H1 (cell line): ENCODE measurements around the gene APEH. TPM values are rescaled to one million over a fixed set of nuclear protein-coding genes. Genes with fewer than 3 reads are reported as not detected.

Experiments
- CTCF ChIA-PET: fragments of 300-600 bp; sonication (Branson Sonifier 250); formaldehyde crosslinking; loops from one replicate; lab custom pipeline; 2021; ENCODE audit not compliant: partially characterized antibody; lab: Charles Lee
- POLR2A ChIA-PET: fragments of 300-600 bp; sonication (Branson Sonifier 250); formaldehyde crosslinking; loops from one replicate; lab custom pipeline; 2021; ENCODE audit warnings: inconsistent platforms; ENCODE audit not compliant: partially characterized antibody; lab: Charles Lee
- DNase-seq, 2 experiments: peaks; one replicate each; pipeline versions ENCODE4 v3.0.0 to v3.0.0-alpha.2; 2010 to 2022; ENCODE audit warnings: low spot score in 2 of 2, low read depth in 1 of 2, mixed read lengths in 1 of 2
- FAIRE-seq: peaks from 2 replicates; lab custom pipeline; 2011; peaks lifted over from hg19 to GRCh38; lab: Jason Lieb, UNC
- H2AFZ ChIP-seq: 2 replicates; pipeline ENCODE4 v1.8.1; 2012; ENCODE audit warnings: low read length, inconsistent platforms
- H2AK5ac ChIP-seq: 2 replicates; pipeline ENCODE4 v1.6.1; 2013; ENCODE audit warnings: low read depth, low read length
- H2BK120ac ChIP-seq: replicated peaks from 2 replicates; pipeline ENCODE3; 2013; ENCODE audit warnings: low read depth, low read length, inconsistent platforms
- H2BK12ac ChIP-seq: 2 replicates; pipeline ENCODE4 v1.6.1; 2013; ENCODE audit warnings: low read depth, low read length
- H2BK15ac ChIP-seq: 2 replicates; pipeline ENCODE4 v1.6.1; 2013; ENCODE audit warnings: low read length
- H2BK20ac ChIP-seq: 2 replicates; pipeline ENCODE4 v1.6.1; 2013; ENCODE audit warnings: low read length
- H2BK5ac ChIP-seq: 2 replicates; pipeline ENCODE4 v1.6.1; 2013; ENCODE audit warnings: low read depth, low read length
- H3K14ac ChIP-seq: 2 replicates; pipeline ENCODE4 v1.6.1; 2013; ENCODE audit warnings: inconsistent platforms; ENCODE audit not compliant: insufficient read length
- H3K18ac ChIP-seq: 2 replicates; pipeline ENCODE4 v1.6.1; 2013; ENCODE audit warnings: low read length; ENCODE audit errors: extremely low read depth
- H3K23ac ChIP-seq: 2 replicates; pipeline ENCODE4 v1.6.1; 2013; ENCODE audit warnings: inconsistent platforms; ENCODE audit not compliant: insufficient read length
- H3K23me2 ChIP-seq: 2 replicates; pipeline ENCODE4 v1.6.1; 2013; ENCODE audit warnings: low read depth, low read length
- H3K27ac ChIP-seq: 2 replicates; pipeline ENCODE4 v1.6.1; 2011; ENCODE audit warnings: low read depth, low read length, inconsistent platforms
- H3K27me3 ChIP-seq, 4 experiments: replicated peaks in 1 of 4; 1 replicate in 1 of 4; 2 replicates in 3 of 4; pipeline versions ENCODE4 v1.6.1 to v1.8.1; 2011 to 2013; ENCODE audit warnings: low read length in 3 of 4, mild to moderate bottlenecking in 3 of 4, inconsistent platforms in 2 of 4, mixed read lengths in 2 of 4, moderate library complexity in 1 of 4; ENCODE audit not compliant: control insufficient read depth in 3 of 4, insufficient read depth in 3 of 4; ENCODE audit errors: extremely low read depth in 1 of 4
- H3K36me3 ChIP-seq, 4 experiments: 2 replicates each; pipeline versions ENCODE4 v1.6.1 to v1.8.1; 2011 to 2013; ENCODE audit warnings: mild to moderate bottlenecking in 4 of 4, low read length in 3 of 4, moderate library complexity in 2 of 4, control low read depth in 1 of 4, inconsistent platforms in 1 of 4; ENCODE audit not compliant: insufficient read depth in 4 of 4, control insufficient read depth in 2 of 4
- H3K4ac ChIP-seq: replicated peaks from 2 replicates; pipeline ENCODE3; 2013; ENCODE audit warnings: low read length, low read depth, mixed read lengths, inconsistent platforms; ENCODE audit not compliant: insufficient read length
- H3K4me1 ChIP-seq, 4 experiments: replicated peaks in 1 of 4; 1 replicate in 1 of 4; 2 replicates in 3 of 4; pipeline versions ENCODE4 v1.6.1 to v1.8.1; 2011 to 2013; ENCODE audit warnings: low read length in 3 of 4, inconsistent platforms in 2 of 4, mixed read lengths in 1 of 4; ENCODE audit not compliant: insufficient read depth in 4 of 4, control insufficient read depth in 3 of 4
- H3K4me2 ChIP-seq, 2 experiments: 2 replicates each; pipeline versions ENCODE4 v1.6.1 to v1.8.1; 2011 to 2013; ENCODE audit warnings: low read depth in 2 of 2, low read length in 2 of 2, control low read depth in 1 of 2, inconsistent platforms in 1 of 2, mild to moderate bottlenecking in 1 of 2; ENCODE audit not compliant: insufficient read depth in 1 of 2
- H3K4me3 ChIP-seq, 4 experiments: fragments of 200-600, 300-600 bp in 1 of 4; sonication (generic), shearing (Covaris generic), sonication (Bioruptor Twin) in 1 of 4; 2 replicates each; pipeline versions ENCODE4 v1.5.1 to v1.8.1; 2011 to 2016; ENCODE audit warnings: low read length in 4 of 4, low read depth in 3 of 4, control low read depth in 2 of 4, inconsistent platforms in 2 of 4, mild to moderate bottlenecking in 2 of 4, mixed read lengths in 1 of 4, moderate library complexity in 1 of 4; ENCODE audit not compliant: insufficient read depth in 2 of 4; ENCODE audit errors: extremely low read depth in 1 of 4
- H3K56ac ChIP-seq: replicated peaks from 2 replicates; pipeline ENCODE3; 2013; ENCODE audit warnings: low read depth, mild to moderate bottlenecking, mixed read lengths, low read length, inconsistent platforms; ENCODE audit not compliant: insufficient read length
- H3K79me1 ChIP-seq: 2 replicates; pipeline ENCODE4 v1.6.1; 2013; ENCODE audit warnings: low read depth, low read length, control low read depth
- H3K79me2 ChIP-seq, 2 experiments: 2 replicates each; pipeline versions ENCODE4 v1.6.1 to v1.8.1; 2012 to 2013; ENCODE audit warnings: low read length in 2 of 2, mild to moderate bottlenecking in 2 of 2, inconsistent platforms in 1 of 2; ENCODE audit not compliant: insufficient read depth in 2 of 2, control insufficient read depth in 1 of 2
- H3K9ac ChIP-seq, 4 experiments: replicated peaks in 1 of 4; 1 replicate in 1 of 4; 2 replicates in 3 of 4; pipeline versions ENCODE4 v1.6.1 to v1.8.1; 2011 to 2013; ENCODE audit warnings: low read depth in 3 of 4, low read length in 3 of 4, control low read depth in 2 of 4, mild to moderate bottlenecking in 2 of 4, moderate library complexity in 2 of 4, inconsistent platforms in 1 of 4; ENCODE audit errors: extremely low read depth in 1 of 4
- H3K9me3 ChIP-seq, 2 experiments: 2 replicates each; pipeline versions ENCODE4 v1.6.1 to v1.8.1; 2012 to 2013; ENCODE audit warnings: mild to moderate bottlenecking in 2 of 2, moderate library complexity in 2 of 2, control low read depth in 1 of 2, inconsistent platforms in 1 of 2, low read depth in 1 of 2, low read length in 1 of 2, mixed read lengths in 1 of 2; ENCODE audit not compliant: insufficient read depth in 2 of 2
- H4K20me1 ChIP-seq, 2 experiments: replicated peaks in 1 of 2; 2 replicates each; pipeline versions ENCODE3 to v1.8.1; 2011 to 2013; ENCODE audit warnings: inconsistent platforms in 2 of 2, low read length in 2 of 2, mild to moderate bottlenecking in 1 of 2; ENCODE audit not compliant: insufficient read depth in 2 of 2, control insufficient read depth in 1 of 2
- H4K5ac ChIP-seq: 2 replicates; pipeline ENCODE4 v1.6.1; 2013; ENCODE audit warnings: low read length, low read depth, mixed read lengths, inconsistent platforms; ENCODE audit not compliant: insufficient read length
- H4K8ac ChIP-seq: 2 replicates; pipeline ENCODE4 v1.8.0; 2013; ENCODE audit warnings: mild to moderate bottlenecking, moderate library complexity, low read length, inconsistent platforms; ENCODE audit not compliant: insufficient read depth; ENCODE audit errors: extremely low read depth
- H4K91ac ChIP-seq: replicated peaks from 2 replicates; pipeline ENCODE3; 2013; ENCODE audit warnings: low read length, mixed read lengths, inconsistent platforms; ENCODE audit not compliant: insufficient read length
- CHD1 ChIP-seq: IDR thresholded peaks from 2 replicates; pipeline ENCODE4 v1.6.1; 2012; ENCODE audit warnings: low read depth, low read length, improper control_type of control experiment
- WGBS, 2 experiments: shearing (Covaris generic) in 1 of 2; methylation state at CpG; one replicate each; pipeline versions ENCODE4 v1.1.6 to v1.1.7; 2013 to 2015; ENCODE audit warnings: low lambda C conversion rate in 2 of 2, mixed read lengths in 2 of 2, inconsistent platforms in 1 of 2, low coverage in 1 of 2, missing lambda C conversion rate in 1 of 2; ENCODE audit not compliant: insufficient replicate concordance in 2 of 2, insufficient coverage in 1 of 2, insufficient read length in 1 of 2; ENCODE audit errors: extremely low coverage in 1 of 2, missing lambda C conversion rate in 1 of 2; 5-methylcytosine and 5-hydroxymethylcytosine counted together
- polyA plus RNA-seq, 7 experiments: library from polyadenylated mRNA; depleted of rRNA in 3 of 7; stranded (reverse) in 5 of 7; unstranded in 2 of 7; fragments of >200 nt in 5 of 7; fragments of 200-250 nt in 2 of 7; gene quantifications; 1 replicate in 5 of 7; 2 replicates in 1 of 7; 4 replicates in 1 of 7; pipeline versions ENCODE4 v1.2.1 to v1.2.3, GENCODE V29; 2011 to 2013; ENCODE audit warnings: missing spikeins in 2 of 7, mixed read lengths in 2 of 7
- total RNA-seq: library from RNA; stranded (reverse); fragmentation: NEBNext Ultra II Directional; extraction: Animal tissue kit (Norgen Biotek cat#: 25700); gene quantifications from 2 replicates; pipeline ENCODE4 v1.2.1, GENCODE V29; 2021

APEH gene
- total and polyA plus RNA-seq, 2 of the 8 experiments (the other 6 are each of a cell fraction or from before 2014, with no cell fraction given): 222 to 260 TPM

DNA sequence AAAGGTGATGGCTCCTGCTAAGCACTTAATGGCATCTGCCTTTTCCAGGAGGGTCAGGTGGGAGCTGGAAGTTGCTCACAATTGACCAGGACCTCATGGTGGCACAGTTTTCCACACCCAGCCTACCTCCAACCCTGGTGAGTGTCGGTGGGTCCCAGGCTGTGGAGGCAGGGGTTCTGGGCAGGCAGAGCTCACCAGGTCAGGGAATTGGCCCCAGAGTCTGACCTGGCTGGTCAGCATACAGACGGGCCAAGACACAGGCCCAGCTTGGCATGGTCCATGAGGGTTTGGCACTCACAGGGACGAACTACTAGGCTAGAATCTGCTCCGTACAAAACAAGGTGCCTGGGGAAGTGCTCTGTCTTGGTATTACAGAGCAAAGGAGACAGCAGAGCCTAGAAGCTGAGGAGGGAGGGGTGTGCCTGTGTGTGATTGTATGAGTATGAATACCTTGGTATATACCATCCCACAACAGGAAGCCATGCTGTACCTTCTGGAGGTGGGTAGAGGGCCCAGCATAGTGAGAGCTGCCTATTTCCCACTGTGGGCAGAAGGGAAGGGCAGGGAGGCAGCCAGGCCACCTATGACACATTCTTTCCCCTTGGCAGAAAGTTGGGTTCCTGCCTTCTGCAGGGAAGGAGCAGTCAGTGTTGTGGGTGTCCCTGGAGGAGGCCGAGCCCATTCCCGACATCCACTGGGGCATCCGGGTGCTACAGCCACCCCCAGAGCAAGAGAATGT is 6.5 kb downstream of the APEH start:
- H2BK12ac ChIP-seq: no peak overlapping the region
- H3K9me3 ChIP-seq: no peaks in the 10 kb centered on the region
- H3K4ac ChIP-seq: no peak overlapping the region
- peak overlapping the region; percentile 62; the same call in 1 of the 2 replicates for H4K8ac ChIP-seq
- DNase-seq (no peak), FAIRE-seq (no peak)
- H3K4me1 ChIP-seq: no peaks in the 10 kb centered on the region
- H3K36me3 ChIP-seq: peaks cover 47 to 77% (median 71%) of the 10 kb centered on the region in 4 experiments
- 0 out of 4 replicates have a peak, but pooled peaks cover 0 to 3% of the 10 kb centered on the region in 2 experiments for H3K79me2 ChIP-seq
- H3K9ac ChIP-seq: no peak overlapping the region
- 77% methylated on average over 7 of the region's 7 CpGs; no CpG with 5 or more reads in 1 of the 2 experiments for WGBS, 2 experiments
- no peak overlapping the region for H3K23ac ChIP-seq
- H3K27me3 ChIP-seq: peaks cover 0 to 3% (median 3%) of the 10 kb centered on the region in 4 experiments; a peak in 2 of 7 replicates
- H3K18ac ChIP-seq: no peak overlapping the region
- H3K27ac ChIP-seq: no peak overlapping the region
- no peak overlapping the region for H3K14ac ChIP-seq
- POLR2A ChIA-PET: interaction anchor here (0.6 to 1.7 kb wide), 4 partner anchors 33 to 752 kb away, joined by 3 to 8 read pairs (median 3); partner anchors contain the start of gene AMIGO3
- no peak overlapping the region for H4K91ac ChIP-seq
- peaks cover 0 to 21% of the 10 kb centered on the region in 2 experiments for H4K20me1 ChIP-seq
- no peak overlapping the region for H2BK120ac ChIP-seq
- no peak overlapping the region for H2BK20ac ChIP-seq
- H3K79me1 ChIP-seq: no peaks in the 10 kb centered on the region
- no peak overlapping the region for H3K4me3 ChIP-seq
- no peak overlapping the region for H2BK15ac ChIP-seq
- no peak overlapping the region for H2AFZ ChIP-seq
- H4K5ac ChIP-seq: no peak overlapping the region
- no peak overlapping the region for H2BK5ac ChIP-seq
- H3K23me2 ChIP-seq: no peaks in the 10 kb centered on the region
- H3K4me2 ChIP-seq: no peak overlapping the region
- no peak for TF ChIP-seq CHD1
- H3K56ac ChIP-seq: no peak overlapping the region
- CTCF ChIA-PET: interaction anchor here (0.6 to 2.3 kb wide), 5 partner anchors 20 to 209 kb away, joined by 3 to 6 read pairs (median 5); no protein-coding TSS in a partner anchor
- no peak overlapping the region for H2AK5ac ChIP-seq
